Measurements from ENCODE around the gene ZNF563. TPM values are rescaled to one million over a fixed set of nuclear protein-coding genes. Genes with fewer than 3 reads are reported as not detected.

Gene ZNF563
- total and polyA plus RNA-seq, 2 of the 8 experiments (the other 6 are each of a cell fraction or from before 2014, with no cell fraction given) = 0.91 to 2.3 TPM

DNA sequence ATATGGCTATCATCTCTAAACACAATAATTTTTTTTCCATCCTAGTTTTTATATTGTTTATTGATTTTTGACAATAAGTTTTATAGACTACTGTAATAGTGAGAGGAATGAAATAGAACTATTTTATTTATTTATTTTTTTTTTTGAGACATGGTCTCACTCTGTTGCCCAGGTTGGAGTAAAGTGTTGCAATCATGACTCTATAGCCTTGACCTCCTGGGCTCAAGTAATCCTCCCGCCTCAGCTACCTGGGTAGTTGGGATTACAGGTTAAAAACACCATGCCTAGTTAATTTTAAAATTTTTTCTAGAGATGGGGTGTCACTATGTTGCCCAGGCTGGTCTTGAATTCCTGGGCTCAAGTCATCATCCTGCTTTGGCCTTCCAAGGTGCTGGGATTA is 40.6 kb upstream of the ZNF563 start:
- Histone ChIP-seq H3K4me1 (replicated peaks in 1 of 4; ENCODE audit: control insufficient read depth in 3 of 4, insufficient read depth in 4 of 4, low read length in 3 of 4) (no peaks in the 10 kb centered on the region), H2BK120ac (replicated peaks; ENCODE audit: low read depth, low read length) (no peak overlapping the region), H2BK20ac (ENCODE audit: low read length) (no peak overlapping the region), H2AK5ac (ENCODE audit: low read depth, low read length) (no peak overlapping the region), H2BK12ac (ENCODE audit: low read depth, low read length) (no peak overlapping the region), H3K27me3 (replicated peaks in 1 of 4; ENCODE audit: control insufficient read depth in 3 of 4, extremely low read depth in 1 of 4, insufficient read depth in 3 of 4, low read length in 3 of 4) (no peaks in the 10 kb centered on the region), H4K20me1 (replicated peaks in 1 of 2; ENCODE audit: control insufficient read depth in 1 of 2, insufficient read depth in 2 of 2, low read length in 2 of 2) (no peaks in the 10 kb centered on the region), H3K23ac (ENCODE audit: insufficient read length) (no peak overlapping the region), H3K23me2 (ENCODE audit: low read depth, low read length) (no peaks in the 10 kb centered on the region), H3K27ac (ENCODE audit: low read depth, low read length) (no peak overlapping the region), H3K36me3 (ENCODE audit: control insufficient read depth in 2 of 4, insufficient read depth in 4 of 4, low read length in 3 of 4) (no peaks in the 10 kb centered on the region), H4K5ac (ENCODE audit: insufficient read length, low read depth, low read length) (no peak overlapping the region), H3K14ac (ENCODE audit: insufficient read length) (no peak overlapping the region), H2AFZ (ENCODE audit: low read length) (no peak overlapping the region), H2BK15ac (ENCODE audit: low read length) (no peak overlapping the region), H3K18ac (ENCODE audit: extremely low read depth, low read length) (no peak overlapping the region), H3K79me2 (ENCODE audit: control insufficient read depth in 1 of 2, insufficient read depth in 2 of 2, low read length in 2 of 2) (no peaks in the 10 kb centered on the region), H3K79me1 (ENCODE audit: low read depth, low read length) (no peaks in the 10 kb centered on the region), H3K4ac (replicated peaks; ENCODE audit: insufficient read length, low read depth, low read length) (no peak overlapping the region), H4K8ac (ENCODE audit: extremely low read depth, insufficient read depth, low read length) (no peak overlapping the region), H2BK5ac (ENCODE audit: low read depth, low read length) (no peak overlapping the region), H3K9ac (replicated peaks in 1 of 4; ENCODE audit: extremely low read depth in 1 of 4, low read depth in 3 of 4, low read length in 3 of 4) (no peak overlapping the region), H3K4me2 (ENCODE audit: insufficient read depth in 1 of 2, low read depth in 2 of 2, low read length in 2 of 2) (no peak overlapping the region), H3K56ac (replicated peaks; ENCODE audit: insufficient read length, low read depth, low read length) (no peak overlapping the region), H4K91ac (replicated peaks; ENCODE audit: insufficient read length, low read length) (no peak overlapping the region), H3K4me3 (ENCODE audit: extremely low read depth in 1 of 4, insufficient read depth in 2 of 4, low read depth in 3 of 4, low read length in 4 of 4) (no peak overlapping the region), H3K9me3 (ENCODE audit: insufficient read depth in 2 of 2, low read depth in 1 of 2, low read length in 1 of 2) (peaks cover 17 to 21% of the 10 kb centered on the region in 2 experiments)
- DNase-seq (ENCODE audit: low read depth in 1 of 2, low spot score in 2 of 2) (no peak), FAIRE-seq (no peak)
- 100% methylated on average over 1 of the region's 1 CpG; no CpG with 5 or more reads in 1 of the 2 experiments for WGBS, 2 experiments (ENCODE audit: extremely low coverage in 1 of 2, insufficient coverage in 1 of 2, insufficient read length in 1 of 2, insufficient replicate concordance in 2 of 2, low coverage in 1 of 2, low lambda C conversion rate in 2 of 2, missing lambda C conversion rate in 1 of 2)
- TF ChIP-seq, protein P1, sequence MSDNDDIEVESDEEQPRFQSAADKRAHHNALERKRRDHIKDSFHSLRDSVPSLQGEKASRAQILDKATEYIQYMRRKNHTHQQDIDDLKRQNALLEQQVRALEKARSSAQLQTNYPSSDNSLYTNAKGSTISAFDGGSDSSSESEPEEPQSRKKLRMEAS (IDR thresholded peaks at IDR 0.05) = no peak
- CTCF ChIA-PET (ENCODE audit: partially characterized antibody) = no interaction called here
- POLR2A ChIA-PET (ENCODE audit: partially characterized antibody) = no interaction called here
